ENCODE results near the gene MIPOL1. TPM values are rescaled to one million over a fixed set of nuclear protein-coding genes. Genes with fewer than 3 reads are reported as not detected.

MIPOL1 gene
- total RNA-seq, 2 donors from 2014 or later: 8.6 to 27.0 TPM

- Histone ChIP-seq H3K4me1 (peaks cover 34% of the 10 kb centered on the region), H3K4me3 (peak overlapping the region in 1 of 2 donors; percentile 26), H3K27ac (peak overlapping the region in 2 of 4 donors; percentile 51 to 67), H3K36me3 (replicated peaks in 1 of 2; ENCODE audit: insufficient read depth in 1 of 2, low read depth in 2 of 2) (no peaks in the 10 kb centered on the region), H3K27me3 (peaks cover 11 to 37% of the 10 kb centered on the region in 2 donors), H3K9me3 (no peaks in the 10 kb centered on the region)
- ATAC-seq (peak; percentile 67), DNase-seq (peak; percentile 71 to 80 (median 78))
- TF ChIP-seq, protein P1, sequence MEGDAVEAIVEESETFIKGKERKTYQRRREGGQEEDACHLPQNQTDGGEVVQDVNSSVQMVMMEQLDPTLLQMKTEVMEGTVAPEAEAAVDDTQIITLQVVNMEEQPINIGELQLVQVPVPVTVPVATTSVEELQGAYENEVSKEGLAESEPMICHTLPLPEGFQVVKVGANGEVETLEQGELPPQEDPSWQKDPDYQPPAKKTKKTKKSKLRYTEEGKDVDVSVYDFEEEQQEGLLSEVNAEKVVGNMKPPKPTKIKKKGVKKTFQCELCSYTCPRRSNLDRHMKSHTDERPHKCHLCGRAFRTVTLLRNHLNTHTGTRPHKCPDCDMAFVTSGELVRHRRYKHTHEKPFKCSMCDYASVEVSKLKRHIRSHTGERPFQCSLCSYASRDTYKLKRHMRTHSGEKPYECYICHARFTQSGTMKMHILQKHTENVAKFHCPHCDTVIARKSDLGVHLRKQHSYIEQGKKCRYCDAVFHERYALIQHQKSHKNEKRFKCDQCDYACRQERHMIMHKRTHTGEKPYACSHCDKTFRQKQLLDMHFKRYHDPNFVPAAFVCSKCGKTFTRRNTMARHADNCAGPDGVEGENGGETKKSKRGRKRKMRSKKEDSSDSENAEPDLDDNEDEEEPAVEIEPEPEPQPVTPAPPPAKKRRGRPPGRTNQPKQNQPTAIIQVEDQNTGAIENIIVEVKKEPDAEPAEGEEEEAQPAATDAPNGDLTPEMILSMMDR (IDR thresholded peaks at IDR 0.05): peak; percentile 46 to 85 (median 74)
- TF ChIP-seq POLR2A (IDR thresholded peaks at IDR 0.05): peak in 1 of 3 donors; percentile 1
- intact Hi-C loops (cut with DNase I): loop anchor here (10.0 kb wide), 1 partner anchor 350 kb away; no protein-coding TSS in a partner anchor
- WGBS, 2 donors: 1 to 2% methylated on average over 24 to 53 of the region's 56 CpGs
These were observed 396.7 kb downstream of the MIPOL1 start for GRCh38 chr14:37594238-37594970.

GRCh38 chr14:37594971-37595808 is 397.5 kb downstream of the MIPOL1 start, which contains the start of the genes FOXA1 and TTC6:
Gene FOXA1, minus strand, starts transcription at chr14:37595249. Its CDS starts 277 bp downstream, at chr14:37594972.
Gene TTC6, plus strand, starts transcription at chr14:37595629. Its CDS starts 26,436 bp downstream, at chr14:37622065.
- H3K4me3 ChIP-seq: peak within 1 kb of the TSS; percentile 5 to 58
- H3K9me3 ChIP-seq: no peaks in the 10 kb centered on the region
- TF ChIP-seq, protein P1 (IDR thresholded peaks at IDR 0.05): no peak
- peak in 1 of 3 donors; percentile 23 for TF ChIP-seq POLR2A (IDR thresholded peaks at IDR 0.05)
- no peaks in the 10 kb centered on the region for H3K36me3 ChIP-seq (replicated peaks in 1 of 2; ENCODE audit: insufficient read depth in 1 of 2, low read depth in 2 of 2)
- H3K27ac ChIP-seq: peak within 1 kb of the TSS in 2 of 4 donors; percentile 51 to 67
- 1% methylated on average over 21 to 72 of the region's 92 CpGs for WGBS, 2 donors
- peaks cover 42% of the 10 kb centered on the region for H3K4me1 ChIP-seq
- ATAC-seq (peak; percentile 79), DNase-seq (peak; percentile 49 to 70 (median 59))
- peaks cover 6 to 41% of the 10 kb centered on the region in 2 donors for H3K27me3 ChIP-seq
- intact Hi-C loops (cut with DNase I): loop anchor here (10.0 kb wide), 1 partner anchor 350 kb away; no protein-coding TSS in a partner anchor

DNA sequence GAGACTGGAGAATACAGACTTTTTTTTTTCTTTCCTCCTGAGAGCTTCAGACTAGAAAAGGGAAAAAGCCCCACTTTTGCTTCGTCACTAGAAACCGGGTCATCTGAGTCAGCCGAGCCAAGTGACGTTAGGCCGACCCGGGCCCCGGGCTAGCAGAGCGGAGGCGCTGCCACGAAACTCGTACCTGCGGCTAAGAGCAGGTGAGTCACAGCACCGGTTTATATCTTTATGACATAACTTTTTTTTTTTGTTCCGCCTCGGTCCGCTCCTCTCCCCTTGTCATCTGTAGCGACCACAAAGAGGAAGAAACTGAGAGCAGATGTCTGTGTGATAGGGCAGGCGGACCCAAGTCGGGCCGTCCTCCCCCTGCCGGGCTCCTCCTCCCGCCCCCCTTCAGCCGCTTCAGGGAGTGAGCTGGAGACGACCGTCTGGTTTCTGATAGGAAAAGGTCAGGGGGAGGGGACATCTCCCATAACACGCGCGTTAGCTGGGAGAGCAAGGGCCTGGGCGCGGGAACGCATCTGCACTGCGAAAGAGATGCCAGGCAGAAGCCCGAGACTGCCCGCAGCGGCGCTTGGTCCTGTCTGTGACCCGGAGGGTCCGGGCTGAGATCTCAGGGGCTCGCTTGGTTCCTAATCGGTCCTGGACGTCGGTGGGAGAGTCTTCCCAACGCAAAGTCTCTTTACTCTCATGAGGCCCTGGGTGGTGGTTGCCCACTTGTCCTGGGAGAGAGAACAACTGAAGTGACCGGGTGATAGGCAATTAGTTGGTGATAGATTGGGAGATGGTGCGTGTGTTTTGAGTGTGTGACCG is 398.3 kb downstream of the MIPOL1 start:
- Histone ChIP-seq H3K4me1 (peaks cover 44% of the 10 kb centered on the region), H3K9me3 (no peaks in the 10 kb centered on the region), H3K27ac (peak overlapping the region in 1 of 4 donors; percentile 47), H3K27me3 (peaks cover 6 to 47% of the 10 kb centered on the region in 2 donors), H3K36me3 (replicated peaks in 1 of 2; ENCODE audit: insufficient read depth in 1 of 2, low read depth in 2 of 2) (no peaks in the 10 kb centered on the region), H3K4me3 (peak overlapping the region in 1 of 2 donors; percentile 58)
- intact Hi-C loops (cut with DNase I): loop anchor here (10.0 kb wide), 1 partner anchor 351 kb away; no protein-coding TSS in a partner anchor
- DNase-seq (peak; percentile 50 to 63 (median 58)), ATAC-seq (peak; percentile 52)
- WGBS, 2 donors: 3 to 7% methylated on average over 31 to 46 of the region's 46 CpGs
- TF ChIP-seq, protein P1 (IDR thresholded peaks at IDR 0.05): no peak
- peak in 1 of 3 donors; percentile 7 for TF ChIP-seq POLR2A (IDR thresholded peaks at IDR 0.05)

- H3K4me1 ChIP-seq: peaks cover 38% of the 10 kb centered on the region
- H3K27me3 ChIP-seq: peaks cover 6 to 55% of the 10 kb centered on the region in 2 donors
- WGBS, 2 donors: 42 to 49% methylated on average over 7 of the region's 7 CpGs
- no peak overlapping the region for H3K27ac ChIP-seq
- no peaks in the 10 kb centered on the region for H3K36me3 ChIP-seq (replicated peaks in 1 of 2; ENCODE audit: insufficient read depth in 1 of 2, low read depth in 2 of 2)
- H3K9me3 ChIP-seq: no peaks in the 10 kb centered on the region
- TF ChIP-seq, protein P1 (IDR thresholded peaks at IDR 0.05): no peak
- TF ChIP-seq POLR2A (IDR thresholded peaks at IDR 0.05): no peak
- intact Hi-C loops (cut with DNase I): loop anchor here (10.0 kb wide), 1 partner anchor 352 kb away; no protein-coding TSS in a partner anchor
- DNase-seq: no peak
- H3K4me3 ChIP-seq: no peak overlapping the region
- ATAC-seq: no peak
These were observed 399.2 kb downstream of the MIPOL1 start for GRCh38 chr14:37596790-37597472.
